Peyer's patch (tissue), 4 donors: ENCODE results near the gene DOK5. TPM values are rescaled to one million over a fixed set of nuclear protein-coding genes. Genes with fewer than 3 reads are reported as not detected.

Source experiments
- DNase-seq, 3 donors: peaks; one replicate each; pipeline ENCODE4 v3.0.0-alpha.2; 2017 to 2019
- H3K27ac ChIP-seq, 4 donors: fragments of 200-600 bp; sonication (generic); one replicate each; pipeline ENCODE4 v1.5.1; 2016 to 2019
- H3K27me3 ChIP-seq, 2 donors: fragments of 200-600 bp; sonication (generic); one replicate each; pipeline ENCODE4 v1.5.1; 2019
- H3K36me3 ChIP-seq, 3 donors: fragments of 200-600 bp; sonication (generic); one replicate each; pipeline ENCODE4 v1.5.1; 2016 to 2019
- H3K4me1 ChIP-seq, 4 donors: fragments of 200-600 bp; sonication (generic); one replicate each; pipeline ENCODE4 v1.5.1; 2016 to 2019
- H3K4me3 ChIP-seq, 4 donors: fragments of 200-600 bp; sonication (generic); 1 replicate in 3 of 4; 2 replicates in 1 of 4; pipeline ENCODE4 v1.5.1; 2016 to 2019; ENCODE audit warnings: mild to moderate bottlenecking in 1 of 4
- H3K9me3 ChIP-seq, 4 donors: fragments of 200-600 bp; sonication (generic); one replicate each; pipeline ENCODE4 v1.5.1; 2016 to 2019; ENCODE audit warnings: mild to moderate bottlenecking in 1 of 4
- CTCF ChIP-seq, 6 experiments: fragments of 450-650 bp in 4 of 6; fragments of 200-600 bp in 2 of 6; sonication (generic) in 1 of 6; IDR thresholded peaks; one replicate each; pipeline ENCODE4 v1.5.1; 2017 to 2019; ENCODE audit warnings: antibody characterized with exemption in 6 of 6, mild to moderate bottlenecking in 3 of 6, moderate library complexity in 1 of 6
- POLR2A ChIP-seq, 2 donors: fragments of 450-650 bp; IDR thresholded peaks; one replicate each; pipeline ENCODE4 v1.5.1; 2017; ENCODE audit warnings: antibody characterized with exemption in 2 of 2, mild to moderate bottlenecking in 2 of 2, moderate library complexity in 2 of 2
- total RNA-seq, 4 donors: library from RNA; depleted of rRNA; stranded (reverse); fragments of >200 nt; gene quantifications; one replicate each; pipeline ENCODE4 v1.1.0, GENCODE V29; 2016

DOK5 gene
- total RNA-seq, 4 donors from 2014 or later, result 2.1 TPM; not detected in 3

- no peak overlapping the region for H3K4me3 ChIP-seq
- H3K4me1 ChIP-seq, result no peaks in the 10 kb centered on the region
- no peak for DNase-seq
- H3K27me3 ChIP-seq, result no peaks in the 10 kb centered on the region
- no peaks in the 10 kb centered on the region for H3K9me3 ChIP-seq
- TF ChIP-seq POLR2A (IDR thresholded peaks at IDR 0.05), result no peak
- no peak for TF ChIP-seq CTCF (IDR thresholded peaks at IDR 0.05)
- no peak overlapping the region for H3K27ac ChIP-seq
- H3K36me3 ChIP-seq, result no peaks in the 10 kb centered on the region
Observed at GRCh38 chr20:54554006-54554405, 78.6 kb downstream of the DOK5 start.

GRCh38 chr20:54555150-54555549 lies 79.8 kb downstream of the DOK5 start:
- no peaks in the 10 kb centered on the region for H3K9me3 ChIP-seq
- no peaks in the 10 kb centered on the region for H3K27me3 ChIP-seq
- TF ChIP-seq CTCF (IDR thresholded peaks at IDR 0.05) (no peak), POLR2A (IDR thresholded peaks at IDR 0.05) (no peak)
- no peak overlapping the region for H3K27ac ChIP-seq
- no peaks in the 10 kb centered on the region for H3K4me1 ChIP-seq
- no peak overlapping the region for H3K4me3 ChIP-seq
- no peak for DNase-seq
- no peaks in the 10 kb centered on the region for H3K36me3 ChIP-seq

- Histone ChIP-seq H3K4me1 (no peaks in the 10 kb centered on the region), H3K27ac (no peak overlapping the region), H3K27me3 (no peaks in the 10 kb centered on the region), H3K4me3 (no peak overlapping the region), H3K36me3 (no peaks in the 10 kb centered on the region), H3K9me3 (no peaks in the 10 kb centered on the region)
- no peak for TF ChIP-seq CTCF (IDR thresholded peaks at IDR 0.05)
- no peak for DNase-seq
Observed at GRCh38 chr20:54556406-54556805, 81.0 kb downstream of the DOK5 start.

GRCh38 chr20:54557806-54558590 lies 82.6 kb downstream of the DOK5 start:
- DNase-seq, result no peak
- no peaks in the 10 kb centered on the region for H3K27me3 ChIP-seq
- H3K27ac ChIP-seq, result no peak overlapping the region
- no peak overlapping the region for H3K4me3 ChIP-seq
- no peaks in the 10 kb centered on the region for H3K4me1 ChIP-seq
- H3K36me3 ChIP-seq, result no peaks in the 10 kb centered on the region
- TF ChIP-seq POLR2A (IDR thresholded peaks at IDR 0.05) (no peak), CTCF (IDR thresholded peaks at IDR 0.05) (no peak)
- H3K9me3 ChIP-seq, result no peaks in the 10 kb centered on the region

- Histone ChIP-seq H3K4me1 (no peaks in the 10 kb centered on the region), H3K4me3 (no peak overlapping the region), H3K27me3 (no peaks in the 10 kb centered on the region), H3K27ac (no peak overlapping the region), H3K36me3 (no peaks in the 10 kb centered on the region), H3K9me3 (no peaks in the 10 kb centered on the region)
- no peak for DNase-seq
- TF ChIP-seq CTCF (IDR thresholded peaks at IDR 0.05), result no peak
- no peak for TF ChIP-seq POLR2A (IDR thresholded peaks at IDR 0.05)
Observed at GRCh38 chr20:54559890-54560289, 84.5 kb downstream of the DOK5 start.
